Measurements from ENCODE around the gene GLT8D1.

The GLT8D1 gene

GRCh38 chr3:52722491-52722890 is 16.9 kb upstream of the GLT8D1 start:
- no peak overlapping the region for H3K4me3 ChIP-seq (ENCODE audit: low read depth, low read length)
- TF ChIP-seq, protein P1, sequence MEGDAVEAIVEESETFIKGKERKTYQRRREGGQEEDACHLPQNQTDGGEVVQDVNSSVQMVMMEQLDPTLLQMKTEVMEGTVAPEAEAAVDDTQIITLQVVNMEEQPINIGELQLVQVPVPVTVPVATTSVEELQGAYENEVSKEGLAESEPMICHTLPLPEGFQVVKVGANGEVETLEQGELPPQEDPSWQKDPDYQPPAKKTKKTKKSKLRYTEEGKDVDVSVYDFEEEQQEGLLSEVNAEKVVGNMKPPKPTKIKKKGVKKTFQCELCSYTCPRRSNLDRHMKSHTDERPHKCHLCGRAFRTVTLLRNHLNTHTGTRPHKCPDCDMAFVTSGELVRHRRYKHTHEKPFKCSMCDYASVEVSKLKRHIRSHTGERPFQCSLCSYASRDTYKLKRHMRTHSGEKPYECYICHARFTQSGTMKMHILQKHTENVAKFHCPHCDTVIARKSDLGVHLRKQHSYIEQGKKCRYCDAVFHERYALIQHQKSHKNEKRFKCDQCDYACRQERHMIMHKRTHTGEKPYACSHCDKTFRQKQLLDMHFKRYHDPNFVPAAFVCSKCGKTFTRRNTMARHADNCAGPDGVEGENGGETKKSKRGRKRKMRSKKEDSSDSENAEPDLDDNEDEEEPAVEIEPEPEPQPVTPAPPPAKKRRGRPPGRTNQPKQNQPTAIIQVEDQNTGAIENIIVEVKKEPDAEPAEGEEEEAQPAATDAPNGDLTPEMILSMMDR (IDR thresholded peaks at IDR 0.05; ENCODE audit: low read depth, low read length, missing control alignments): no peak
- in situ Hi-C loops (cut with HindIII; ENCODE audit: low sequenced_read_pairs): no loop called here
- DNase-seq (ENCODE audit: low read depth): no peak

DNA sequence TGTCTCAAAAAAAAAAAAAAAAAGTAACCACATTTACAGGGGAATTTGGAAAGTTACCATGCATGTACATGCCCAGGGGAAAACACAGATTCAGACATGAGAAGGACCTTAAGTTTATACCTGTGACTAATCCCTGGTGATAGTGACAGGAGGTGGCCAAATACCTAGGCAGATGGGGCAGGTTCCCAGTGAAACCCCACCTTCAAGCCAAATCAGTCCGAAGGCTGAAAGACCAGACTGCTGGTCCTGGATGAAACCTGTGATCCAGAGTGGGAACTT is 16.1 kb upstream of the GLT8D1 start:
- H3K4me3 ChIP-seq (ENCODE audit: low read depth, low read length): no peak overlapping the region
- TF ChIP-seq, protein P1 (IDR thresholded peaks at IDR 0.05; ENCODE audit: low read depth, low read length, missing control alignments): no peak
- DNase-seq (ENCODE audit: low read depth): no peak
- in situ Hi-C loops (cut with HindIII; ENCODE audit: low sequenced_read_pairs): no loop called here

DNA sequence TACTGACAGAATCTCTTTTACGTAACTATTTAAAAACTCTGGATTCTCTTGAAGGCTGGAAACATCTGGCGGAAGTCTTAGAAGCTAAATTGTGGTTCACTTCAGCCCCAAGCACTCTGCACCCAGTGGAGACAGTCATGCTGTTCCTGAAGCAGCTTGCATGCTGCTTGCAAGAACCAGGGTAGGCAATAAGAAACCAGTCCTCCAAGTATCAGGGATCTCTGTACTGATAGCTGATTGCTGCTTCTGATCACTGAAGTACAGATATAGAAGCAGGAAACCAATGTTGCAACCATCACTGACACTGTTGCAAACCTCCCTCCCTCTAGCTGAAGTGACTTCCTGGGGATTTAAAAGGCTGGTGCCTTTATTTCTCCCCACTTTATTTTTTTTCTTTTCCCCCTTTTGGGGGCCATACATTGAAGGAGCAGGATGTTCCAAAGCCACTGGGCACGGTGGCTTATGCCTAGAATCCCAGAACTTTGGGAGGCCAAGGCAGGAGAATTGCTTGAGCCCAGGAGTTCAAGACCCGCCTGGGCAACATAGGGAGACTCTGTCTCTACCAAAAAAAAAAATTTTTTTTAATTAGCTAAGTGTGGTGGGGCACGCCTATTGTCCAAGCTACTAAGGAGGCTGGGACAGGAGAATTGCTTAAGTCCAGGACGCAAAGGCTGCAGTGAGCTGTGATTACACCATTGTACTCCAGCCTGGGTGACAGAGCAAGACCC is 15.6 kb upstream of the GLT8D1 start:
- in situ Hi-C loops (cut with HindIII; ENCODE audit: low sequenced_read_pairs): no loop called here
- no peak for DNase-seq (ENCODE audit: low read depth)
- TF ChIP-seq, protein P1 (IDR thresholded peaks at IDR 0.05; ENCODE audit: low read depth, low read length, missing control alignments): no peak
- H3K4me3 ChIP-seq (ENCODE audit: low read depth, low read length): no peak overlapping the region

DNA sequence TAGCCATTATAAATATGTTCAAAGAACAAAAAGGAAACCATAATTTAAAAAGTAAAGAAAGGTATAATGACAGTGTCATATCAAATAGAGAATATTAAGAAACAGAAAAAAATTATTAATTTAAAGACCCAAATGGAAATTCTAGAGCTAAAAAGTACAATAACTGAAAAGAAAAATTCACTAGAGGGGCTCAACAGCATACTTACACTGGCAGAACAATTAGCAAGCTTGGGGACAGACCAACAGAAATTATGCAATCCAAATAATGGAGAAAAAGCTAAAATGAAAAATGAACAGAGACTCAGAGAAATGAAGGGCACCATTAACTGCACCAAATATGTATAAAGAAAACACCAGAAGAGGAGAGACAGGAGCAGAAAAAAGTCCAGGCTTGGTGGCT is 14.0 kb upstream of the GLT8D1 start:
- TF ChIP-seq, protein P1 (IDR thresholded peaks at IDR 0.05; ENCODE audit: low read depth, low read length, missing control alignments): no peak
- H3K4me3 ChIP-seq (ENCODE audit: low read depth, low read length): no peak overlapping the region
- in situ Hi-C loops (cut with HindIII; ENCODE audit: low sequenced_read_pairs): no loop called here
- DNase-seq (ENCODE audit: low read depth): no peak

- no peak overlapping the region for H3K4me3 ChIP-seq (ENCODE audit: low read depth, low read length)
- no peak for DNase-seq (ENCODE audit: low read depth)
- TF ChIP-seq, protein P1 (IDR thresholded peaks at IDR 0.05; ENCODE audit: low read depth, low read length, missing control alignments): no peak
- in situ Hi-C loops (cut with HindIII; ENCODE audit: low sequenced_read_pairs): no loop called here
These were observed 10.2 kb upstream of the GLT8D1 start for GRCh38 chr3:52715714-52716305.

- H3K4me3 ChIP-seq (ENCODE audit: low read depth, low read length): no peak overlapping the region
- in situ Hi-C loops (cut with HindIII; ENCODE audit: low sequenced_read_pairs): no loop called here
These were observed 9.0 kb upstream of the GLT8D1 start for GRCh38 chr3:52714335-52715302.

More at GRCh38 chr3:52714335-52715302, 9.0 kb upstream of the GLT8D1 start:
- TF ChIP-seq, protein P1 (IDR thresholded peaks at IDR 0.05; ENCODE audit: low read depth, low read length, missing control alignments): no peak
- no peak for DNase-seq (ENCODE audit: low read depth)
